ENCODE measurements around the gene LDB2. TPM values are rescaled to one million over a fixed set of nuclear protein-coding genes. Genes with fewer than 3 reads are reported as not detected.
A peak's percentile ranks its signal among the peaks of the same experiment; 100 is the strongest.

The LDB2 gene
- total and polyA plus RNA-seq, 2 donors (not counting 3 experiments of a cell fraction or from before 2014, with no cell fraction given), result 127 to 223 TPM

DNA sequence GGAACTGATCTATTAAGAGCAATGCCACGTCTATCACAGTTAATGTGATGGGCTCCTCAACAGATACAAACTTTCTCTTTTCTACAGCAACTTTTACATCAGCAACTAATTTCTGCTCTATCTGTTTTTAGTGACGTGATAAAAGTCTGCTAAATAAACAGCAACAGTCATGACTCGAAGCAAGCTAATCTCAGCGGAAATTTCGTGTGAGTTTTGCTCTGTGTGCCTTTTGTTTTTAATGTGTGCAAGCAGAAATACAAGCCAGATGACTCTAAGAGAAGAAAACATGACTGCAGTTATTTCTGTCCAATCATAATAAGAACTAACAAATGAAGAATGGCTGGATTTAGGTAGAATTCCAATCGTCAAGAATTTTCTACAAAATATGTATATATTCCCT, 214.3 kb downstream of the LDB2 start:
- H3K79me2 ChIP-seq (ENCODE audit: control insufficient read depth, insufficient read depth, low read length), result no peaks in the 10 kb centered on the region
- no peaks in the 10 kb centered on the region for H4K20me1 ChIP-seq (replicated peaks; ENCODE audit: control insufficient read depth, extremely low read depth, insufficient read depth, low read length)
- intact Hi-C loops (cut with micrococcal nuclease) (loop anchor here (10.0 kb wide), 1 partner anchor 211 kb away; the partner anchor contains the start of gene LDB2), dilution Hi-C loops (cut with MboI; ENCODE audit: extremely low pct_ligation_motif_present, low sequenced_read_pairs) (no loop called here)
- no peak overlapping the region for H3K4me3 ChIP-seq (replicated peaks in 1 of 3; ENCODE audit: insufficient read depth in 1 of 3, low read depth in 1 of 3, low read length in 3 of 3)
- no TSS peak for BruUV-seq (replicated peaks)
- FAIRE-seq (peak; percentile 46), DNase-seq (ENCODE audit: low read depth, low spot score) (peak; percentile 90)
- H3K4me2 ChIP-seq (ENCODE audit: insufficient read depth, low read length), result peak overlapping the region; percentile 82
- H3K9ac ChIP-seq (replicated peaks; ENCODE audit: extremely low read depth, insufficient read depth, low read length), result peak overlapping the region; percentile 45
- no peaks in the 10 kb centered on the region for H3K36me3 ChIP-seq (ENCODE audit: control insufficient read depth in 2 of 2, extremely low read depth in 1 of 2, insufficient read depth in 2 of 2, low read length in 2 of 2)
- H3K9me3 ChIP-seq (replicated peaks; ENCODE audit: control insufficient read depth, insufficient read depth, low read length), result no peaks in the 10 kb centered on the region
- TF ChIP-seq GATA2 (IDR thresholded peaks at IDR 0.05; ENCODE audit: insufficient read depth, insufficient read length, low read depth, low read length) (peak; percentile 31), JUN (IDR thresholded peaks at IDR 0.05; ENCODE audit: borderline replicate concordance, insufficient read depth, insufficient read length, low read depth) (peak; percentile 32), POLR2AphosphoS5 (IDR thresholded peaks at IDR 0.05; ENCODE audit: insufficient read depth, low read depth, low read length) (no peak)
- TF ChIP-seq, protein P1, sequence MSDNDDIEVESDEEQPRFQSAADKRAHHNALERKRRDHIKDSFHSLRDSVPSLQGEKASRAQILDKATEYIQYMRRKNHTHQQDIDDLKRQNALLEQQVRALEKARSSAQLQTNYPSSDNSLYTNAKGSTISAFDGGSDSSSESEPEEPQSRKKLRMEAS (IDR thresholded peaks at IDR 0.05; ENCODE audit: insufficient read depth, insufficient read length), result no peak
- H3K4me1 ChIP-seq (ENCODE audit: control insufficient read depth, extremely low read depth, insufficient read depth, low read length), result peaks cover 33% of the 10 kb centered on the region
- H3K27me3 ChIP-seq (ENCODE audit: control insufficient read depth in 2 of 2, insufficient read depth in 2 of 2, low read length in 2 of 2), result no peaks in the 10 kb centered on the region
- no peaks in the 10 kb centered on the region for H3K9me1 ChIP-seq (replicated peaks; ENCODE audit: control insufficient read depth, extremely low read depth, insufficient read depth, low read length)
- H2AFZ ChIP-seq (ENCODE audit: low read depth, low read length), result peak overlapping the region; percentile 40
- H3K27ac ChIP-seq (ENCODE audit: insufficient read depth, low read depth, low read length), result peak overlapping the region; percentile 70
- ChIA-PET CTCF (interaction anchor here (1.0 to 1.9 kb wide), 2 partner anchors 10 to 38 kb away, joined by 3 to 4 read pairs; no protein-coding TSS in a partner anchor), POLR2A (no interaction called here)

DNA sequence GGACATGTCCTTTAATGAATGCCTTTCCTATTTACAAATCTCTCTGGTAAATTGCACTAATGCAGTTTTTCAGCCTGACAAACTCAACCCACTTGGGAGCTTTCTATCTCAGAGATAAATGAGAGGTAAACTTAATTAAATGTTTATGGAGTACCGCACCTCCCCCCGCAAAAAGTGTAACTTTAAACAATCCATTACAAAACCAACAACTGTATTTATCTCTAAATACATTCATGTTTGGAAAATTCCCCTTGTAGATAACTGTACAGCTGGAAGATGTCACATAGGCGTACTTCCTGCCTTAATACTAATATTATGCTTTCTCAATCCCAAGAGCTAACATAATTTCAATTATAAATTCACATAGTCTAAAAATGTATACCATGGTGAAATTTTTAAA, 215.5 kb downstream of the LDB2 start:
- Histone ChIP-seq H3K4me1 (ENCODE audit: control insufficient read depth, extremely low read depth, insufficient read depth, low read length) (peaks cover 33% of the 10 kb centered on the region), H3K79me2 (ENCODE audit: control insufficient read depth, insufficient read depth, low read length) (no peaks in the 10 kb centered on the region), H3K4me2 (ENCODE audit: insufficient read depth, low read length) (no peak overlapping the region), H3K4me3 (replicated peaks in 1 of 3; ENCODE audit: insufficient read depth in 1 of 3, low read depth in 1 of 3, low read length in 3 of 3) (no peak overlapping the region), H3K36me3 (ENCODE audit: control insufficient read depth in 2 of 2, extremely low read depth in 1 of 2, insufficient read depth in 2 of 2, low read length in 2 of 2) (no peaks in the 10 kb centered on the region), H3K9me3 (replicated peaks; ENCODE audit: control insufficient read depth, insufficient read depth, low read length) (no peaks in the 10 kb centered on the region), H2AFZ (ENCODE audit: low read depth, low read length) (no peak overlapping the region), H3K9ac (replicated peaks; ENCODE audit: extremely low read depth, insufficient read depth, low read length) (no peak overlapping the region), H4K20me1 (replicated peaks; ENCODE audit: control insufficient read depth, extremely low read depth, insufficient read depth, low read length) (no peaks in the 10 kb centered on the region), H3K27me3 (ENCODE audit: control insufficient read depth in 2 of 2, insufficient read depth in 2 of 2, low read length in 2 of 2) (no peaks in the 10 kb centered on the region), H3K9me1 (replicated peaks; ENCODE audit: control insufficient read depth, extremely low read depth, insufficient read depth, low read length) (no peaks in the 10 kb centered on the region), H3K27ac (ENCODE audit: insufficient read depth, low read depth, low read length) (no peak overlapping the region)
- CTCF ChIA-PET, result interaction anchor here (1.0 to 1.9 kb wide), 2 partner anchors 9 to 36 kb away, joined by 3 to 4 read pairs; no protein-coding TSS in a partner anchor
- TF ChIP-seq GATA2 (IDR thresholded peaks at IDR 0.05; ENCODE audit: insufficient read depth, insufficient read length, low read depth, low read length) (no peak), MYC (IDR thresholded peaks at IDR 0.05; ENCODE audit: low read depth, low read length) (no peak), JUN (IDR thresholded peaks at IDR 0.05; ENCODE audit: borderline replicate concordance, insufficient read depth, insufficient read length, low read depth) (no peak)
- TF ChIP-seq, protein P2, sequence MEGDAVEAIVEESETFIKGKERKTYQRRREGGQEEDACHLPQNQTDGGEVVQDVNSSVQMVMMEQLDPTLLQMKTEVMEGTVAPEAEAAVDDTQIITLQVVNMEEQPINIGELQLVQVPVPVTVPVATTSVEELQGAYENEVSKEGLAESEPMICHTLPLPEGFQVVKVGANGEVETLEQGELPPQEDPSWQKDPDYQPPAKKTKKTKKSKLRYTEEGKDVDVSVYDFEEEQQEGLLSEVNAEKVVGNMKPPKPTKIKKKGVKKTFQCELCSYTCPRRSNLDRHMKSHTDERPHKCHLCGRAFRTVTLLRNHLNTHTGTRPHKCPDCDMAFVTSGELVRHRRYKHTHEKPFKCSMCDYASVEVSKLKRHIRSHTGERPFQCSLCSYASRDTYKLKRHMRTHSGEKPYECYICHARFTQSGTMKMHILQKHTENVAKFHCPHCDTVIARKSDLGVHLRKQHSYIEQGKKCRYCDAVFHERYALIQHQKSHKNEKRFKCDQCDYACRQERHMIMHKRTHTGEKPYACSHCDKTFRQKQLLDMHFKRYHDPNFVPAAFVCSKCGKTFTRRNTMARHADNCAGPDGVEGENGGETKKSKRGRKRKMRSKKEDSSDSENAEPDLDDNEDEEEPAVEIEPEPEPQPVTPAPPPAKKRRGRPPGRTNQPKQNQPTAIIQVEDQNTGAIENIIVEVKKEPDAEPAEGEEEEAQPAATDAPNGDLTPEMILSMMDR (IDR thresholded peaks at IDR 0.05; ENCODE audit: extremely low read depth in 1 of 2, insufficient read depth in 1 of 2, low read depth in 1 of 2, low read length in 2 of 2), result no peak
- dilution Hi-C loops (cut with MboI; ENCODE audit: extremely low pct_ligation_motif_present, low sequenced_read_pairs) (no loop called here), intact Hi-C loops (cut with micrococcal nuclease) (loop anchor here (10.0 kb wide), 1 partner anchor 212 kb away; the partner anchor contains the start of gene LDB2)
- DNase-seq (ENCODE audit: low read depth, low spot score), result no peak
- BruUV-seq (replicated peaks), result no TSS peak
- POLR2A ChIA-PET, result no interaction called here
- FAIRE-seq, result no peak
